Mucosa of gallbladder (tissue), 1 donor: ENCODE data around the gene UST. TPM values are rescaled to one million over a fixed set of nuclear protein-coding genes. Genes with fewer than 3 reads are reported as not detected.
"Not testable (repeated sequence)": the region's sequence is repeated elsewhere in the genome, so short reads cannot be mapped to it uniquely, and the experiment has no call there.

Experiments
- DNase-seq: peaks from one replicate; pipeline ENCODE4 v3.0.0-alpha.2; 2020; ENCODE audit warnings: low spot score
- total RNA-seq: library from RNA; stranded (reverse); gene quantifications from one replicate; pipeline ENCODE4 v1.2.1, GENCODE V29; 2021
- donor health status: DM: no; HTN: no; CAD: no.

The UST gene
- total RNA-seq, 1 donor from 2014 or later: 24.0 TPM

- DNase-seq: no peak
Measured at GRCh38 chr6:148736774-148737412, 9.9 kb upstream of the UST start.

- DNase-seq: no peak
Measured at GRCh38 chr6:148737806-148738205, 9.0 kb upstream of the UST start.

- no peak for DNase-seq
Measured at GRCh38 chr6:148738946-148739821, 7.6 kb upstream of the UST start.

- no peak for DNase-seq
Measured at GRCh38 chr6:148739822-148740128, 7.1 kb upstream of the UST start.

- peak; percentile 47 for DNase-seq
Measured at GRCh38 chr6:148743476-148743875, 3.4 kb upstream of the UST start.

- DNase-seq: no peak
Measured at GRCh38 chr6:148745926-148746325, 904 bp upstream of the UST start.

- peak; percentile 53 for DNase-seq
Measured at GRCh38 chr6:148747145-148747470, 278 bp downstream of the UST start.

GRCh38 chr6:148747471-148748165, 788 bp downstream of the UST start:
- DNase-seq: peak; percentile 64

GRCh38 chr6:148749674-148750073, 2.8 kb downstream of the UST start:
- no peak for DNase-seq

- no peak for DNase-seq
Measured at GRCh38 chr6:148750838-148751792, 4.3 kb downstream of the UST start.

- no peak for DNase-seq
Measured at GRCh38 chr6:148751793-148752170, 5.0 kb downstream of the UST start.

GRCh38 chr6:148755379-148755778, 8.5 kb downstream of the UST start:
- not testable (repeated sequence) for DNase-seq

GRCh38 chr6:148757944-148758480, 11.2 kb downstream of the UST start:
- no peak for DNase-seq

GRCh38 chr6:148758492-148758891, 11.7 kb downstream of the UST start:
- DNase-seq: no peak

- no peak for DNase-seq
Measured at GRCh38 chr6:148760258-148760534, 13.4 kb downstream of the UST start.

- peak; percentile 54 for DNase-seq
Measured at GRCh38 chr6:148760568-148761526, 14.0 kb downstream of the UST start.

- peak; percentile 36 for DNase-seq
Measured at GRCh38 chr6:148761527-148762011, 14.7 kb downstream of the UST start.

GRCh38 chr6:148762231-148762630, 15.4 kb downstream of the UST start:
- no peak for DNase-seq

- peak; percentile 76 for DNase-seq
Measured at GRCh38 chr6:148764259-148765020, 17.6 kb downstream of the UST start.
